Measurements from ENCODE around the gene RAD50. TPM values are rescaled to one million over a fixed set of nuclear protein-coding genes. Genes with fewer than 3 reads are reported as not detected.

RAD50 gene
- total and polyA plus RNA-seq, 10 of the 15 experiments (the other 5 are each of a cell fraction or from before 2014, with no cell fraction given), result 12.8 to 68.6 (median 47.0) TPM

- peak; percentile 95 to 99 for TF ChIP-seq EP300 (IDR thresholded peaks at IDR 0.05; ENCODE audit: borderline replicate concordance in 1 of 2, control insufficient read depth in 1 of 2, low read depth in 2 of 2, low read length in 2 of 2)
- TF ChIP-seq JUNB (IDR thresholded peaks at IDR 0.05), result peak; percentile 80
- TF ChIP-seq NR2C2 (IDR thresholded peaks at IDR 0.05; ENCODE audit: borderline replicate concordance, control insufficient read depth, insufficient read length, low read depth), result no peak
- peak; percentile 68; the same call in 1 of the 2 replicates for TF ChIP-seq CHD2 (IDR thresholded peaks at IDR 0.05; ENCODE audit: borderline replicate concordance, low read depth, low read length)
- peak; percentile 94 for TF ChIP-seq MTA3 (IDR thresholded peaks at IDR 0.05; ENCODE audit: borderline replicate concordance, low read length)
- no peak; the same call in 1 of the 2 replicates for TF ChIP-seq TARDBP (IDR thresholded peaks at IDR 0.05; ENCODE audit: borderline replicate concordance)
- TF ChIP-seq USF2 (IDR thresholded peaks at IDR 0.05; ENCODE audit: borderline replicate concordance, low read depth, low read length), result no peak
- TF ChIP-seq, protein P1, sequence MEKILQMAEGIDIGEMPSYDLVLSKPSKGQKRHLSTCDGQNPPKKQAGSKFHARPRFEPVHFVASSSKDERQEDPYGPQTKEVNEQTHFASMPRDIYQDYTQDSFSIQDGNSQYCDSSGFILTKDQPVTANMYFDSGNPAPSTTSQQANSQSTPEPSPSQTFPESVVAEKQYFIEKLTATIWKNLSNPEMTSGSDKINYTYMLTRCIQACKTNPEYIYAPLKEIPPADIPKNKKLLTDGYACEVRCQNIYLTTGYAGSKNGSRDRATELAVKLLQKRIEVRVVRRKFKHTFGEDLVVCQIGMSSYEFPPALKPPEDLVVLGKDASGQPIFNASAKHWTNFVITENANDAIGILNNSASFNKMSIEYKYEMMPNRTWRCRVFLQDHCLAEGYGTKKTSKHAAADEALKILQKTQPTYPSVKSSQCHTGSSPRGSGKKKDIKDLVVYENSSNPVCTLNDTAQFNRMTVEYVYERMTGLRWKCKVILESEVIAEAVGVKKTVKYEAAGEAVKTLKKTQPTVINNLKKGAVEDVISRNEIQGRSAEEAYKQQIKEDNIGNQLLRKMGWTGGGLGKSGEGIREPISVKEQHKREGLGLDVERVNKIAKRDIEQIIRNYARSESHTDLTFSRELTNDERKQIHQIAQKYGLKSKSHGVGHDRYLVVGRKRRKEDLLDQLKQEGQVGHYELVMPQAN (conservative IDR thresholded peaks at IDR 0.05), result peak; percentile 89
- no peak for TF ChIP-seq NFYB (IDR thresholded peaks at IDR 0.05; ENCODE audit: insufficient read depth, low read depth, low read length)
- peak; percentile 89 for TF ChIP-seq FOXM1 (IDR thresholded peaks at IDR 0.05; ENCODE audit: low read depth, low read length)
- peak; percentile 46; the same call in 1 of the 2 replicates for TF ChIP-seq ZSCAN29 (IDR thresholded peaks at IDR 0.05)
- no peak for TF ChIP-seq HCFC1 (IDR thresholded peaks at IDR 0.05; ENCODE audit: low read length)
- TF ChIP-seq ATF3 (IDR thresholded peaks at IDR 0.05; ENCODE audit: borderline replicate concordance, extremely low read depth, low read depth, low read length), result no peak
- TF ChIP-seq CUX1 (IDR thresholded peaks at IDR 0.05; ENCODE audit: insufficient replicate concordance, low read depth, low read length), result no peak
- peak; percentile 85 for TF ChIP-seq MEF2B (IDR thresholded peaks at IDR 0.05; ENCODE audit: partially characterized antibody, poor library complexity, severe bottlenecking)
- peak; percentile 100 for TF ChIP-seq ZNF217 (IDR thresholded peaks at IDR 0.05)
- no peak for TF ChIP-seq ZNF622 (IDR thresholded peaks at IDR 0.05)
- TF ChIP-seq LARP7 (IDR thresholded peaks at IDR 0.05), result no peak
- no peak for TF ChIP-seq SREBF2 (IDR thresholded peaks at IDR 0.05; ENCODE audit: low read length)
- peak; percentile 98 for TF ChIP-seq IKZF1 (conservative IDR thresholded peaks at IDR 0.05)
- TF ChIP-seq BHLHE40 (IDR thresholded peaks at IDR 0.05; ENCODE audit: borderline replicate concordance in 1 of 2, low read depth in 2 of 2, low read length in 1 of 2), result peak; percentile 65 to 74
- peak; percentile 99 for TF ChIP-seq DPF2 (IDR thresholded peaks at IDR 0.05)
Observed at GRCh38 chr5:132525299-132525724, 31.5 kb upstream of the RAD50 start (continued).

Measured in GM12878 (cell line).